Activated CD8-positive, alpha-beta T cell treated with anti-CD3 and anti-CD28 coated beads, Interleukin-2, amount 10 ng/mL, durations not matched to agents 7 days and 5 days (primary cell): Measurements from ENCODE around the gene PNP. TPM values are rescaled to one million over a fixed set of nuclear protein-coding genes. Genes with fewer than 3 reads are reported as not detected.

Source experiments
- ATAC-seq: fragments of 150-1000 bp; cut with Tn5 transposase; one replicate; pipeline ENCODE4 v1.10.0; 2021; ENCODE audit warnings: moderate library complexity
- CTCF ChIA-PET: fragments of 350-600 bp; sonication (Branson Sonifier 250); formaldehyde crosslinking; loops from one replicate; lab custom pipeline; 2021; ENCODE audit warnings: antibody characterized with exemption; lab: Charles Lee
- POLR2A ChIA-PET: fragments of 350-600 bp; sonication (Branson Sonifier 250); formaldehyde crosslinking; loops from one replicate; lab custom pipeline; 2021; ENCODE audit warnings: antibody characterized with exemption; lab: Charles Lee
- DNase-seq: peaks from one replicate; pipeline ENCODE4 v3.0.0-alpha.2; 2020
- H3K27ac Mint-ChIP-seq: one replicate; pipeline ENCODE4 v1.8.0; 2021; ENCODE audit warnings: mild to moderate bottlenecking, mixed read lengths
- H3K27me3 Mint-ChIP-seq: one replicate; pipeline ENCODE4 v1.8.0; 2021; ENCODE audit warnings: low read depth, mixed read lengths
- H3K36me3 Mint-ChIP-seq: one replicate; pipeline ENCODE4 v1.8.0; 2021; ENCODE audit warnings: low read depth, mixed read lengths
- H3K4me1 Mint-ChIP-seq: one replicate; pipeline ENCODE4 v1.8.0; 2021; ENCODE audit warnings: low read depth, mixed read lengths
- H3K4me3 Mint-ChIP-seq: one replicate; pipeline ENCODE4 v1.8.0; 2021; ENCODE audit warnings: mild to moderate bottlenecking, mixed read lengths
- H3K9me3 Mint-ChIP-seq: one replicate; pipeline ENCODE4 v1.8.0; 2022; ENCODE audit warnings: mixed read lengths; ENCODE audit not compliant: insufficient read depth
- total RNA-seq, 2 experiments: library from RNA; stranded (reverse); gene quantifications; one replicate each; pipeline ENCODE4 v1.2.3, GENCODE V29; 2021

Gene PNP
- total RNA-seq = 100 to 1,000 TPM; 211 to 216 TPM

- peak within 1 kb of the TSS; percentile 94 for H3K27ac Mint-ChIP-seq
These were observed at the start of gene PNP for GRCh38 chr14:20469242-20469889. Gene PNP (plus strand): TSS chr14:20469406. CDS start chr14:20469525, 119 bp downstream.

GRCh38 chr14:20419419-20419818 is 49.8 kb upstream of the PNP start:
- no peak for DNase-seq
- no peak overlapping the region for H3K27ac Mint-ChIP-seq
- no peaks in the 10 kb centered on the region for H3K9me3 Mint-ChIP-seq
- POLR2A ChIA-PET = no interaction called here
- H3K36me3 Mint-ChIP-seq = no peaks in the 10 kb centered on the region
- no peak for ATAC-seq
- H3K4me1 Mint-ChIP-seq = peaks cover 19% of the 10 kb centered on the region
- H3K4me3 Mint-ChIP-seq = no peak overlapping the region
- H3K27me3 Mint-ChIP-seq = no peaks in the 10 kb centered on the region
- CTCF ChIA-PET = interaction anchor here (0.9 kb wide), 1 partner anchor 29 kb away, joined by 3 read pairs; no protein-coding TSS in a partner anchor

More at GRCh38 chr14:20469242-20469889, at the start of gene PNP:
- peak; percentile 93 for DNase-seq
- Mint-ChIP-seq H3K4me3 (peak within 1 kb of the TSS; percentile 87), H3K9me3 (no peaks in the 10 kb centered on the region), H3K4me1 (peaks cover 35% of the 10 kb centered on the region), H3K36me3 (peaks cover 43% of the 10 kb centered on the region), H3K27me3 (no peaks in the 10 kb centered on the region)
- ATAC-seq = peak; percentile 93
- CTCF ChIA-PET = interaction anchor here (0.8 to 1.8 kb wide), 9 partner anchors 8 to 141 kb away, joined by 3 to 17 read pairs (median 4); partner anchors contain the start of gene PIP4P1
- POLR2A ChIA-PET = interaction anchor here (0.7 to 2.5 kb wide), 16 partner anchors 8 to 213 kb away, joined by 3 to 32 read pairs (median 6); partner anchors contain the start of genes APEX1, OSGEP, PARP2 and PIP4P1

- H3K9me3 Mint-ChIP-seq = no peaks in the 10 kb centered on the region
- CTCF ChIA-PET = interaction anchor here (0.7 kb wide), 1 partner anchor 13 kb away, joined by 3 read pairs; no protein-coding TSS in a partner anchor
- no peaks in the 10 kb centered on the region for H3K27me3 Mint-ChIP-seq
- H3K4me3 Mint-ChIP-seq = no peak overlapping the region
- peaks cover 4% of the 10 kb centered on the region for H3K36me3 Mint-ChIP-seq
- no peak overlapping the region for H3K27ac Mint-ChIP-seq
- H3K4me1 Mint-ChIP-seq = peaks cover 13% of the 10 kb centered on the region
- DNase-seq = no peak
- POLR2A ChIA-PET = no interaction called here
- ATAC-seq = no peak
These were observed 47.9 kb upstream of the PNP start for GRCh38 chr14:20421267-20421666.

- Mint-ChIP-seq H3K4me1 (peaks cover 16% of the 10 kb centered on the region), H3K9me3 (no peaks in the 10 kb centered on the region), H3K27me3 (no peaks in the 10 kb centered on the region), H3K27ac (no peak overlapping the region), H3K4me3 (no peak overlapping the region), H3K36me3 (peaks cover 4% of the 10 kb centered on the region)
- ChIA-PET CTCF (interaction anchor here (1.3 to 4.6 kb wide), 2 partner anchors 8 to 29 kb away, joined by 3 to 38 read pairs; no protein-coding TSS in a partner anchor), POLR2A (no interaction called here)
- ATAC-seq (no peak), DNase-seq (no peak)
These were observed 46.3 kb upstream of the PNP start for GRCh38 chr14:20422886-20423285.

GRCh38 chr14:20424851-20425250 is 44.4 kb upstream of the PNP start:
- Mint-ChIP-seq H3K27ac (no peak overlapping the region), H3K27me3 (no peaks in the 10 kb centered on the region), H3K4me3 (no peak overlapping the region), H3K4me1 (peaks cover 36% of the 10 kb centered on the region), H3K9me3 (no peaks in the 10 kb centered on the region), H3K36me3 (peaks cover 9% of the 10 kb centered on the region)
- ChIA-PET CTCF (interaction anchor here (1.0 to 4.6 kb wide), 2 partner anchors 10 to 45 kb away, joined by 4 to 38 read pairs; no protein-coding TSS in a partner anchor), POLR2A (interaction anchor here (1.0 to 1.2 kb wide), 2 partner anchors 9 to 45 kb away, joined by 3 read pairs; partner anchors contain the start of gene PNP)
- ATAC-seq (no peak), DNase-seq (no peak)

GRCh38 chr14:20427231-20428009 is 41.8 kb upstream of the PNP start:
- peak; percentile 59 for ATAC-seq
- Mint-ChIP-seq H3K4me3 (peak overlapping the region; percentile 78), H3K4me1 (peaks cover 45% of the 10 kb centered on the region), H3K9me3 (no peaks in the 10 kb centered on the region), H3K27ac (peak overlapping the region; percentile 94), H3K27me3 (no peaks in the 10 kb centered on the region), H3K36me3 (peaks cover 9% of the 10 kb centered on the region)
- CTCF ChIA-PET = interaction anchor here (1.8 to 3.8 kb wide), 2 partner anchors 12 to 15 kb away, joined by 4 to 24 read pairs; no protein-coding TSS in a partner anchor
- POLR2A ChIA-PET = interaction anchor here (1.6 to 3.3 kb wide), 4 partner anchors 11 to 34 kb away, joined by 4 to 22 read pairs (median 12); partner anchors contain the start of genes PIP4P1 and TEP1
- DNase-seq = peak; percentile 48

GRCh38 chr14:20428010-20428365 is 41.2 kb upstream of the PNP start:
- Mint-ChIP-seq H3K36me3 (peaks cover 9% of the 10 kb centered on the region), H3K4me1 (peaks cover 45% of the 10 kb centered on the region), H3K4me3 (peak overlapping the region; percentile 78), H3K27me3 (no peaks in the 10 kb centered on the region), H3K27ac (peak overlapping the region; percentile 94), H3K9me3 (no peaks in the 10 kb centered on the region)
- ChIA-PET CTCF (interaction anchor here (1.2 to 3.8 kb wide), 3 partner anchors 13 to 253 kb away, joined by 3 to 24 read pairs (median 4); no protein-coding TSS in a partner anchor), POLR2A (interaction anchor here (1.0 to 3.3 kb wide), 5 partner anchors 10 to 85 kb away, joined by 4 to 22 read pairs (median 10); partner anchors contain the start of genes PARP2, PIP4P1 and TEP1)
- DNase-seq = no peak
- peak; percentile 36 for ATAC-seq

- Mint-ChIP-seq H3K9me3 (no peaks in the 10 kb centered on the region), H3K27ac (peak overlapping the region; percentile 94), H3K36me3 (peaks cover 9% of the 10 kb centered on the region), H3K4me3 (peak overlapping the region; percentile 78), H3K27me3 (no peaks in the 10 kb centered on the region), H3K4me1 (peaks cover 42% of the 10 kb centered on the region)
- CTCF ChIA-PET = interaction anchor here (0.8 to 3.8 kb wide), 5 partner anchors 11 to 252 kb away, joined by 3 to 24 read pairs (median 4); no protein-coding TSS in a partner anchor
- no peak for DNase-seq
- POLR2A ChIA-PET = interaction anchor here (1.0 to 3.3 kb wide), 7 partner anchors 9 to 86 kb away, joined by 4 to 22 read pairs (median 10); partner anchors contain the start of genes APEX1, OSGEP, PARP2 and PIP4P1
- ATAC-seq = peak; percentile 19
These were observed 40.4 kb upstream of the PNP start for GRCh38 chr14:20428802-20429201.

GRCh38 chr14:20429801-20430669 is 39.2 kb upstream of the PNP start:
- Mint-ChIP-seq H3K27ac (peak overlapping the region; percentile 94), H3K9me3 (no peaks in the 10 kb centered on the region), H3K27me3 (no peaks in the 10 kb centered on the region), H3K4me1 (peaks cover 42% of the 10 kb centered on the region), H3K36me3 (peaks cover 9% of the 10 kb centered on the region), H3K4me3 (peak overlapping the region; percentile 78)
- ATAC-seq = peak; percentile 51
- POLR2A ChIA-PET = interaction anchor here (0.7 to 3.3 kb wide), 5 partner anchors 11 to 40 kb away, joined by 3 to 22 read pairs (median 10); partner anchors contain the start of genes PIP4P1, PNP and TEP1
- peak; percentile 43 for DNase-seq
- CTCF ChIA-PET = interaction anchor here (0.8 to 3.8 kb wide), 5 partner anchors 11 to 33 kb away, joined by 3 to 24 read pairs (median 5); partner anchors contain the start of gene PIP4P1

- ATAC-seq (no peak), DNase-seq (no peak)
- POLR2A ChIA-PET = no interaction called here
- Mint-ChIP-seq H3K4me3 (no peak overlapping the region), H3K36me3 (no peaks in the 10 kb centered on the region), H3K4me1 (peaks cover 8% of the 10 kb centered on the region), H3K9me3 (no peaks in the 10 kb centered on the region), H3K27me3 (no peaks in the 10 kb centered on the region), H3K27ac (no peak overlapping the region)
- CTCF ChIA-PET = no interaction called here
These were observed 34.3 kb upstream of the PNP start for GRCh38 chr14:20434701-20435581.
